ENCODE data around the gene KCNG1.

Gene KCNG1

GRCh38 chr20:51005214-51005613 is 17.7 kb downstream of the KCNG1 start:
- ChIA-PET POLR2A (no interaction called here), CTCF (interaction anchor here (3.0 kb wide), 1 partner anchor 10 kb away, joined by 18 read pairs; no protein-coding TSS in a partner anchor)
- Histone ChIP-seq H3K9me3 (ENCODE audit: control insufficient read depth, insufficient read depth, low read depth, low read length) (no peaks in the 10 kb centered on the region), H3K4me1 (ENCODE audit: control insufficient read depth, insufficient read depth, low read length) (no peaks in the 10 kb centered on the region), H3K27ac (ENCODE audit: extremely low read depth, low read depth, low read length) (no peak overlapping the region), H3K36me3 (ENCODE audit: control insufficient read depth in 2 of 2, insufficient read depth in 1 of 2, low read length in 2 of 2) (peaks cover 0 to 43% of the 10 kb centered on the region in 2 experiments; a peak in 1 of 3 replicates), H3K4me3 (ENCODE audit: low read depth, low read length) (no peak overlapping the region)
- no peak for TF ChIP-seq ZNF391 (tag by site-specific recombination; IDR thresholded peaks at IDR 0.05; ENCODE audit: borderline replicate concordance, low read depth)
- TF ChIP-seq ZNF274 (IDR thresholded peaks at IDR 0.05; ENCODE audit: low read length) = no peak
- no peak for TF ChIP-seq ZNF274 (tag by site-specific recombination; IDR thresholded peaks at IDR 0.05; ENCODE audit: borderline replicate concordance)
- TF ChIP-seq ZBTB49 (tag by site-specific recombination; IDR thresholded peaks at IDR 0.05; ENCODE audit: low read depth) = no peak
- TF ChIP-seq ZNF558 (tag by site-specific recombination; IDR thresholded peaks at IDR 0.05) = no peak
- no peak for TF ChIP-seq SETDB1 (IDR thresholded peaks at IDR 0.05; ENCODE audit: insufficient read length, low read length)
- no peak for TF ChIP-seq PRDM4 (tag by site-specific recombination; IDR thresholded peaks at IDR 0.05)
- TF ChIP-seq ZNF148 (tag by site-specific recombination; IDR thresholded peaks at IDR 0.05; ENCODE audit: borderline replicate concordance) = no peak
- no peak for TF ChIP-seq ZBTB10 (tag by site-specific recombination; IDR thresholded peaks at IDR 0.05)
- no peak for TF ChIP-seq ZNF354C (tag by site-specific recombination; IDR thresholded peaks at IDR 0.05; ENCODE audit: borderline replicate concordance, low read depth)
- TF ChIP-seq GLI2 (tag by site-specific recombination; IDR thresholded peaks at IDR 0.05; ENCODE audit: borderline replicate concordance, low read depth) = no peak
- no peak for TF ChIP-seq ZNF311 (tag by site-specific recombination; IDR thresholded peaks at IDR 0.05; ENCODE audit: borderline replicate concordance)
- TF ChIP-seq PRDM10 (tag by site-specific recombination; IDR thresholded peaks at IDR 0.05) = no peak
- TF ChIP-seq ZNF629 (tag by site-specific recombination; IDR thresholded peaks at IDR 0.05) = no peak
